CD4-positive, alpha-beta memory T cell (primary cell): Measurements from ENCODE around the gene RBBP7. TPM values are rescaled to one million over a fixed set of nuclear protein-coding genes. Genes with fewer than 3 reads are reported as not detected.

Experiments used
- CTCF ChIA-PET: fragments of 350-600 bp; sonication (Branson Sonifier 250); formaldehyde crosslinking; loops from one replicate; lab custom pipeline; 2021; ENCODE audit warnings: inconsistent platforms; ENCODE audit not compliant: partially characterized antibody; lab: Charles Lee
- POLR2A ChIA-PET: fragments of 350-600 bp; sonication (Branson Sonifier 250); formaldehyde crosslinking; loops from one replicate; lab custom pipeline; 2021; ENCODE audit not compliant: partially characterized antibody; lab: Charles Lee
- DNase-seq, 5 donors: peaks; one replicate each; pipeline versions ENCODE4 v3.0.0 to v3.0.0-alpha.2; 2020 to 2022; ENCODE audit warnings: mixed read lengths in 1 of 5
- H3K27ac ChIP-seq: one replicate; pipeline ENCODE4 v1.7.0; 2013; ENCODE audit warnings: low read depth, low read length
- H3K27me3 ChIP-seq: 2 replicates; pipeline ENCODE4 v1.7.0; 2013; ENCODE audit warnings: mild to moderate bottlenecking, low read length, moderate library complexity; ENCODE audit not compliant: insufficient read depth
- H3K36me3 ChIP-seq: 2 replicates; pipeline ENCODE4 v1.7.0; 2013; ENCODE audit warnings: mild to moderate bottlenecking, low read length, moderate library complexity; ENCODE audit not compliant: insufficient read depth
- H3K4me1 ChIP-seq: 2 replicates; pipeline ENCODE4 v1.7.0; 2013; ENCODE audit warnings: mild to moderate bottlenecking, low read length, moderate library complexity; ENCODE audit not compliant: insufficient read depth
- H3K4me3 ChIP-seq, 2 donors: one replicate each; pipeline ENCODE4 v1.7.0; 2013; ENCODE audit warnings: low read length in 2 of 2, mild to moderate bottlenecking in 1 of 2
- H3K9me3 ChIP-seq, 2 donors: one replicate each; pipeline ENCODE4 v1.7.0; 2013; ENCODE audit warnings: low read length in 2 of 2, control low read depth in 1 of 2; ENCODE audit not compliant: control insufficient read depth in 1 of 2
- H3K27ac Mint-ChIP-seq, 7 donors: one replicate each; pipeline ENCODE4 v1.8.0; 2020 to 2021; ENCODE audit warnings: mixed read lengths in 7 of 7, mild to moderate bottlenecking in 6 of 7, inconsistent platforms in 3 of 7, moderate library complexity in 3 of 7
- H3K27me3 Mint-ChIP-seq, 2 donors: one replicate each; pipeline ENCODE4 v1.8.0; 2020 to 2021; ENCODE audit warnings: mixed read lengths in 2 of 2
- H3K36me3 Mint-ChIP-seq, 2 donors: one replicate each; pipeline ENCODE4 v1.8.0; 2020 to 2021; ENCODE audit warnings: mixed read lengths in 2 of 2, inconsistent platforms in 1 of 2, mild to moderate bottlenecking in 1 of 2
- H3K4me1 Mint-ChIP-seq, 4 donors: one replicate each; pipeline ENCODE4 v1.8.0; 2020 to 2021; ENCODE audit warnings: mixed read lengths in 4 of 4, mild to moderate bottlenecking in 1 of 4
- H3K4me3 Mint-ChIP-seq, 8 donors: one replicate each; pipeline ENCODE4 v1.8.0; 2020 to 2021; ENCODE audit warnings: mixed read lengths in 8 of 8, mild to moderate bottlenecking in 7 of 8, moderate library complexity in 6 of 8, inconsistent platforms in 3 of 8
- H3K9me3 Mint-ChIP-seq, 8 donors: one replicate each; pipeline ENCODE4 v1.8.0; 2020 to 2021; ENCODE audit warnings: mixed read lengths in 8 of 8, mild to moderate bottlenecking in 5 of 8, inconsistent platforms in 3 of 8, moderate library complexity in 1 of 8
- intact Hi-C: fragments of 100-400 bp; cut with micrococcal nuclease; formaldehyde crosslinking; loops from one replicate; pipeline ENCODE4 v1.15.1; 2023
- polyA plus RNA-seq, 2 donors: library from polyadenylated mRNA; unstranded; fragments of 300-500 nt; fragmentation: Illumina TruSeq; gene quantifications; one replicate each; pipeline ENCODE4 v1.2.3, GENCODE V29; 2021
- total RNA-seq, 2 experiments: library from RNA; stranded (reverse); gene quantifications; one replicate each; pipeline ENCODE4 v1.2.3, GENCODE V29; 2021

Gene RBBP7
- total and polyA plus RNA-seq, 4 experiments from 2014 or later = 90.5 to 172 (median 112) TPM

- peaks cover 3 to 6% (median 6%) of the 10 kb centered on the region in 4 donors for H3K4me1 Mint-ChIP-seq
- POLR2A ChIA-PET = no interaction called here
- intact Hi-C loops = no loop called here
- Histone ChIP-seq H3K4me1 (peaks cover 5% of the 10 kb centered on the region), H3K27me3 (no peaks in the 10 kb centered on the region), H3K4me3 (no peak overlapping the region), H3K27ac (no peak overlapping the region), H3K9me3 (no peaks in the 10 kb centered on the region), H3K36me3 (no peaks in the 10 kb centered on the region)
- H3K36me3 Mint-ChIP-seq = no peaks in the 10 kb centered on the region
- no peak overlapping the region for H3K27ac Mint-ChIP-seq
- peaks cover 0 to 2% (median 0%) of the 10 kb centered on the region in 8 donors for H3K9me3 Mint-ChIP-seq
- DNase-seq = no peak
- H3K4me3 Mint-ChIP-seq = no peak overlapping the region
- CTCF ChIA-PET = interaction anchor here (1.3 to 4.2 kb wide), 2 partner anchors 10 to 15 kb away, joined by 3 to 12 read pairs; no protein-coding TSS in a partner anchor
- H3K27me3 Mint-ChIP-seq = peaks cover 6 to 8% of the 10 kb centered on the region in 2 donors
Measured at GRCh38 chrX:16897445-16897844, 27.3 kb upstream of the RBBP7 start.

DNA sequence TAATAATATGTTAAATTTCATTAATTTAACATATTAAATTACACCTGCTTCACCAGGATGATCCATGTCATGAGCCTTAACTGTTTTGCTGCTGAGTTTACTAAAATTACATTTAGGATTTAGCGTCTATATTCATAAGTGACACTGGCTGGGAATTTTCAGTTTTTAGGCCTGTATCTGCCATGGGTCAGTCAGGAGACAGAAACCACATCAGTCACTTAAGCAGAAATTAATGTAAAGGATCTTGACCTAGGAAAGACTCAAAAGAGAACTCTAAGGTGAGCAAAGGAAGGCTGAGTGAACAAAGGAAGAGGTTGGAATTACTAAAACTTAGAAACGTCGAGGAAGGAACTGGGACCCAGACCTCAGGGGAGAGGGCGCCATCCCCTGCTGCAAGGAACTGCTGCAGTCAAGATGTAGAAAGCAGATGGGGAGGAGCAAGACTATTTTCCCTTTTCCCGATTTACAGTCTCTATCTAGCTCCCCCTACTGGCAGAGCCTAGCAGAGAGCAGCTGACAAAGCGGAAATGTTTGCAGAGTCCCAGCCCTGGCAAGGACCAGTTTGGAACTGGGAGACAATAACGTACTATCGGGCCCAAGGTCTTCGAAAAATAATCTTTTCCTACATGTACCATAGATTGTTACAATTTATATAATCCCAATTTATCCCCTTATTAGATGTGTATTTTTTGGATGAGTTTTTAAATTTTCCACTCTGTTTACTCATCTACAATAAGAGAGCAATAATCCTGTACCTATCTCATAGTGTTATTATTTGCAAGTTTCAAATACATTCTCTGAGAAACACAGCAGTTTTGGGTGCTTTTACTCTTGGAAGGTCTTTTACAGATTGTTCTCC lies 22.6 kb upstream of the RBBP7 start:
- no peak overlapping the region for H3K27ac Mint-ChIP-seq

DNA sequence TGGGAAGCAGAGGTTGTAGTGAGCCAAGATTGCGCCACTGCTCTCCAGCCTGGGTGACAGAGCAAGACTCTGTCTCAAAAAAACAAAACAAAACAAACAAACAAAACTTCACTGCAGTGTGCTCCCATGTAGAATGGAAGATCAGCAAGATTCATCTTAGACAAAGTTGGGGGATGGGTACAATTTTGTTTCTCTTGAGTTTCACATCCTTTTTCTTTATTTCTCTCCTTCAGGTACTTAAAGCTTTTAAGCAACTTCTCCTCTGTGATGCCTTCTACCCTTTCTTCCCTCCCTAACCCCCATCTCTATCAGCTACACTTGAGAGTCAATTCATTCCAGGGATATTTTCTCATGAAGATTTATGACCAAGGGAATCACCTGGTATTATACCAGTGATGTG lies 15.5 kb upstream of the RBBP7 start:
- H3K9me3 Mint-ChIP-seq = no peaks in the 10 kb centered on the region
- Histone ChIP-seq H3K9me3 (no peaks in the 10 kb centered on the region), H3K4me3 (no peak overlapping the region), H3K27me3 (no peaks in the 10 kb centered on the region), H3K27ac (no peak overlapping the region), H3K36me3 (no peaks in the 10 kb centered on the region), H3K4me1 (peaks cover 19% of the 10 kb centered on the region)
- H3K4me3 Mint-ChIP-seq = no peak overlapping the region
- intact Hi-C loops = loop anchor here (5.0 kb wide), 1 partner anchor 62 kb away; the partner anchor contains the start of gene REPS2
- no peak for DNase-seq
- no peaks in the 10 kb centered on the region for H3K27me3 Mint-ChIP-seq
- H3K27ac Mint-ChIP-seq = no peak overlapping the region
- POLR2A ChIA-PET = no interaction called here
- H3K36me3 Mint-ChIP-seq = no peaks in the 10 kb centered on the region
- CTCF ChIA-PET = interaction anchor here (0.9 to 7.1 kb wide), 3 partner anchors 10 to 161 kb away, joined by 3 to 54 read pairs (median 53); partner anchors contain the start of gene RBBP7
- H3K4me1 Mint-ChIP-seq = peaks cover 9 to 26% (median 17%) of the 10 kb centered on the region in 4 donors

More for the DNA sequence above, 22.6 kb upstream of the RBBP7 start:
- no peak overlapping the region for H3K4me3 Mint-ChIP-seq
- peak; percentile 49 to 64 (median 57) for DNase-seq
- peaks cover 13 to 16% (median 14%) of the 10 kb centered on the region in 4 donors for H3K4me1 Mint-ChIP-seq
- intact Hi-C loops = loop anchor here (1.0 kb wide), 1 partner anchor 66 kb away; no protein-coding TSS in a partner anchor
- peaks cover 0 to 2% of the 10 kb centered on the region in 2 donors for H3K27me3 Mint-ChIP-seq
- CTCF ChIA-PET = interaction anchor here (0.7 to 4.4 kb wide), 6 partner anchors 11 to 73 kb away, joined by 3 to 56 read pairs (median 3); no protein-coding TSS in a partner anchor
- POLR2A ChIA-PET = no interaction called here
- Histone ChIP-seq H3K9me3 (no peaks in the 10 kb centered on the region), H3K4me1 (peaks cover 12% of the 10 kb centered on the region), H3K27me3 (no peaks in the 10 kb centered on the region), H3K27ac (no peak overlapping the region), H3K36me3 (no peaks in the 10 kb centered on the region), H3K4me3 (no peak overlapping the region)
- no peaks in the 10 kb centered on the region for H3K9me3 Mint-ChIP-seq
- no peaks in the 10 kb centered on the region for H3K36me3 Mint-ChIP-seq

DNA sequence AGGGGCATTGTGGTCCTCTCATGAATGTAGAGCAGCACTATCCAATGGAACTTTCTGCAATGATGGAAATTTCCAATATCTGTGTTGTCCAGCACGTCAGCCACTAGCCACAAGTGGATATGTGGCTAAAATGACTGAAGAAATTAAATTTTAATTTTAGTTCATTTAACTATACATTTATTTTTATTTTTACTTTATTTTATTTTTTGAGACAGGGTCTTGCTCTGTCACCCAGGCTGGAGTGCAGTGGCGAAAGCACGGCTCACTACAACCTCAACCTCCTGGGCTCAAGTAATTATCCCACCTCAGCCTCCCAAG lies 13.3 kb upstream of the RBBP7 start:
- H3K27ac Mint-ChIP-seq = peak overlapping the region in 1 of 7 donors; percentile 78
- POLR2A ChIA-PET = interaction anchor here (0.6 to 3.1 kb wide), 4 partner anchors 10 to 1134 kb away, joined by 4 to 44 read pairs (median 9); partner anchors contain the start of genes RBBP7 and REPS2

DNA sequence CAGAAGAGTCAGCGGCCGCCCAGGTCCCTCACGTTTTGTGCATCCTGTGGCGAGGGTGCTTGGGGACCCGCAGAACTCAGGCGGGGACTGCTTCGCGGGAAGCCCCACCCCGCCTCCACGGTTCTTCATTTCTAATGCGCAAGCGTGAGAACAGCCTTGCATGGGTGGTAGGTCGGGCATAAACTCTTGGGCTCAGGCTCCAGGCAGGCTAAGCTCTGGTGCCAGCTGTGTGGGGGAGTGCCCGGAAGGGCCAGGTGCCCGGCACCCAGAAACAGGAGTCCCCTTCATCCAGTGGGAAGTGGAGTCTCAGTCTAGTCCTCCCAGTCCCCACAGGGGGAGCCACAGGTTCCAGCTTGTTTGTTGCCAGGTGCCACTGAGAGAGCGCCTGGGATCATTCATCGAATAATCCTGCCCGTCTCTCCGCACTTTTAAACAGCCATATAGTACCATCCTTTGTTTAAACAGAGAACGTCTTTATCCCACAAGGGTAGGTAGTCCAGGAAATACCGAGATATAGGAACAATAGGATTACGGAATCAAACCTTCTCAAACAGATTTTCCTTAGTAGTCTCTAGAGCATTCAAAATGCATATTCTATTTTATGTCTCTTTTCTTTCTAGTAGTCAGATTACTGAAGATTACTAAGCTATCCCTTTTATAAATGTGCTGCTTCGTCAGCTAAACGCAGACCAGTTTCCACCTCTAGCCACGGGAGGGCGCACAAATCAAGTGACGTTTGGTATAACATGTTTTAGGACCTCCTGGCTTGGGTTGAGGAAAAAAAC lies 12.7 kb upstream of the RBBP7 start:
- Histone ChIP-seq H3K27me3 (no peaks in the 10 kb centered on the region), H3K4me3 (peak overlapping the region in 1 of 2 donors; percentile 64), H3K36me3 (no peaks in the 10 kb centered on the region), H3K27ac (peak overlapping the region; percentile 38), H3K4me1 (peaks cover 11% of the 10 kb centered on the region), H3K9me3 (no peaks in the 10 kb centered on the region)
- Mint-ChIP-seq H3K9me3 (no peaks in the 10 kb centered on the region), H3K4me3 (peak overlapping the region; percentile 70 to 90 (median 80)), H3K36me3 (no peaks in the 10 kb centered on the region), H3K27me3 (no peaks in the 10 kb centered on the region), H3K4me1 (peaks cover 3 to 14% (median 9%) of the 10 kb centered on the region in 4 donors), H3K27ac (peak overlapping the region; percentile 22 to 78 (median 53))
- ChIA-PET POLR2A (interaction anchor here (0.6 to 3.1 kb wide), 5 partner anchors 8 to 1134 kb away, joined by 4 to 44 read pairs (median 7); partner anchors contain the start of genes RBBP7 and REPS2), CTCF (interaction anchor here (0.9 to 7.1 kb wide), 13 partner anchors 9 to 171 kb away, joined by 3 to 56 read pairs (median 5); partner anchors contain the start of gene RBBP7)
- DNase-seq = peak; percentile 55 to 70 (median 61)
- intact Hi-C loops = loop anchor here (1.0 kb wide), 1 partner anchor 57 kb away; no protein-coding TSS in a partner anchor

More for the DNA sequence above, 13.3 kb upstream of the RBBP7 start:
- Mint-ChIP-seq H3K36me3 (no peaks in the 10 kb centered on the region), H3K4me1 (peaks cover 3 to 16% (median 10%) of the 10 kb centered on the region in 4 donors), H3K27me3 (no peaks in the 10 kb centered on the region), H3K4me3 (peak overlapping the region in 2 of 8 donors; percentile 80 to 84), H3K9me3 (no peaks in the 10 kb centered on the region)
- no peaks in the 10 kb centered on the region for H3K9me3 ChIP-seq
- no peak overlapping the region for H3K27ac ChIP-seq
- no peak overlapping the region for H3K4me3 ChIP-seq
- peaks cover 11% of the 10 kb centered on the region for H3K4me1 ChIP-seq
- CTCF ChIA-PET = interaction anchor here (0.9 to 7.1 kb wide), 12 partner anchors 9 to 170 kb away, joined by 3 to 56 read pairs (median 6); partner anchors contain the start of gene RBBP7
- no peaks in the 10 kb centered on the region for H3K36me3 ChIP-seq
- no peak for DNase-seq
- intact Hi-C loops = loop anchor here (1.0 kb wide), 1 partner anchor 57 kb away; no protein-coding TSS in a partner anchor
- H3K27me3 ChIP-seq = no peaks in the 10 kb centered on the region

GRCh38 chrX:16882169-16882568 lies 12.0 kb upstream of the RBBP7 start:
- no peaks in the 10 kb centered on the region for H3K36me3 ChIP-seq
- H3K9me3 ChIP-seq = no peaks in the 10 kb centered on the region
- Mint-ChIP-seq H3K4me1 (peaks cover 3 to 14% (median 9%) of the 10 kb centered on the region in 4 donors), H3K27ac (peak overlapping the region in 2 of 7 donors; percentile 52 to 78), H3K27me3 (no peaks in the 10 kb centered on the region), H3K36me3 (no peaks in the 10 kb centered on the region), H3K4me3 (peak overlapping the region in 7 of 8 donors; percentile 70 to 90 (median 80)), H3K9me3 (no peaks in the 10 kb centered on the region)
- ChIA-PET POLR2A (interaction anchor here (0.9 to 3.1 kb wide), 4 partner anchors 7 to 64 kb away, joined by 4 to 44 read pairs (median 9); partner anchors contain the start of genes RBBP7 and REPS2), CTCF (interaction anchor here (0.9 to 7.1 kb wide), 11 partner anchors 9 to 172 kb away, joined by 3 to 56 read pairs (median 5); partner anchors contain the start of gene RBBP7)
- no peak overlapping the region for H3K4me3 ChIP-seq
- H3K27me3 ChIP-seq = no peaks in the 10 kb centered on the region
- H3K27ac ChIP-seq = no peak overlapping the region
- intact Hi-C loops = no loop called here
- DNase-seq = peak in 1 of 5 donors; percentile 32
- peaks cover 11% of the 10 kb centered on the region for H3K4me1 ChIP-seq
